Activated CD4-positive, alpha-beta T cell treated with anti-CD3 and anti-CD28 coated beads, Interleukin-2, amount 50 U/mL, for 1 hour (primary cell): ENCODE data around the gene ELFN1.

Source experiments
- DNase-seq: peaks from one replicate; pipeline ENCODE4 v3.0.0-alpha.2; 2020

ELFN1 gene

GRCh38 chr7:1745576-1746490 lies 75.8 kb downstream of the ELFN1 start:
- DNase-seq: no peak

GRCh38 chr7:1746491-1746975 lies 76.5 kb downstream of the ELFN1 start:
- DNase-seq: no peak

- no peak for DNase-seq
Observed at GRCh38 chr7:1747004-1747801, 77.1 kb downstream of the ELFN1 start.

GRCh38 chr7:1748076-1748838 lies 78.2 kb downstream of the ELFN1 start:
- DNase-seq: no peak

GRCh38 chr7:1748839-1749173 lies 78.7 kb downstream of the ELFN1 start:
- no peak for DNase-seq

GRCh38 chr7:1749351-1749863 lies 79.3 kb downstream of the ELFN1 start:
- DNase-seq: no peak

GRCh38 chr7:1749864-1750466 lies 79.9 kb downstream of the ELFN1 start:
- no peak for DNase-seq

- DNase-seq: no peak
Observed at GRCh38 chr7:1750541-1751021, 80.5 kb downstream of the ELFN1 start.

- no peak for DNase-seq
Observed at GRCh38 chr7:1752111-1752510, 82.0 kb downstream of the ELFN1 start.

GRCh38 chr7:1752771-1753563 lies 82.9 kb downstream of the ELFN1 start:
- no peak for DNase-seq

- no peak for DNase-seq
Observed at GRCh38 chr7:1753564-1753867, 83.4 kb downstream of the ELFN1 start.

GRCh38 chr7:1754345-1754908 lies 84.3 kb downstream of the ELFN1 start:
- DNase-seq: no peak

GRCh38 chr7:1755783-1756625 lies 85.9 kb downstream of the ELFN1 start:
- no peak for DNase-seq

- DNase-seq: no peak
Observed at GRCh38 chr7:1757601-1758000, 87.5 kb downstream of the ELFN1 start.

GRCh38 chr7:1758028-1758858 lies 88.2 kb downstream of the ELFN1 start:
- DNase-seq: no peak

- DNase-seq: no peak
Observed at GRCh38 chr7:1758859-1759521, 88.9 kb downstream of the ELFN1 start.

GRCh38 chr7:1761097-1761496 lies 91.0 kb downstream of the ELFN1 start:
- DNase-seq: no peak

- no peak for DNase-seq
Observed at GRCh38 chr7:1761774-1762173, 91.7 kb downstream of the ELFN1 start.
